Measurements from ENCODE around the gene PISD. TPM values are rescaled to one million over a fixed set of nuclear protein-coding genes. Genes with fewer than 3 reads are reported as not detected.

PISD gene
- total and polyA plus RNA-seq, 2 of the 8 experiments (the other 6 are each of a cell fraction or from before 2014, with no cell fraction given) = 47.8 to 48.2 TPM

GRCh38 chr22:31603574-31603973 lies 58.4 kb downstream of the PISD start (continued):
- TF ChIP-seq, protein P1, sequence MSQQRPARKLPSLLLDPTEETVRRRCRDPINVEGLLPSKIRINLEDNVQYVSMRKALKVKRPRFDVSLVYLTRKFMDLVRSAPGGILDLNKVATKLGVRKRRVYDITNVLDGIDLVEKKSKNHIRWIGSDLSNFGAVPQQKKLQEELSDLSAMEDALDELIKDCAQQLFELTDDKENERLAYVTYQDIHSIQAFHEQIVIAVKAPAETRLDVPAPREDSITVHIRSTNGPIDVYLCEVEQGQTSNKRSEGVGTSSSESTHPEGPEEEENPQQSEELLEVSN (IDR thresholded peaks at IDR 0.05) = no peak
- no peak for TF ChIP-seq ZNF274 (IDR thresholded peaks at IDR 0.05; ENCODE audit: borderline replicate concordance, extremely low read depth, low read length)

Data from H1 (cell line).